NCI-H2171 treated with DMSO at 0.1 percent for 48 hours (cell line): ENCODE data around the gene WDR45B.
A peak's percentile ranks its signal among the peaks of the same experiment; 100 is the strongest.

Experiments
- DNase-seq: peaks from one replicate; lab custom pipeline; 2025; lab: John Stamatoyannopoulos, UW

Gene WDR45B

GRCh38 chr17:82677353-82677925, 29.2 kb upstream of the WDR45B start:
- no peak for DNase-seq

GRCh38 chr17:82675476-82676245, 27.4 kb upstream of the WDR45B start:
- DNase-seq: no peak

DNA sequence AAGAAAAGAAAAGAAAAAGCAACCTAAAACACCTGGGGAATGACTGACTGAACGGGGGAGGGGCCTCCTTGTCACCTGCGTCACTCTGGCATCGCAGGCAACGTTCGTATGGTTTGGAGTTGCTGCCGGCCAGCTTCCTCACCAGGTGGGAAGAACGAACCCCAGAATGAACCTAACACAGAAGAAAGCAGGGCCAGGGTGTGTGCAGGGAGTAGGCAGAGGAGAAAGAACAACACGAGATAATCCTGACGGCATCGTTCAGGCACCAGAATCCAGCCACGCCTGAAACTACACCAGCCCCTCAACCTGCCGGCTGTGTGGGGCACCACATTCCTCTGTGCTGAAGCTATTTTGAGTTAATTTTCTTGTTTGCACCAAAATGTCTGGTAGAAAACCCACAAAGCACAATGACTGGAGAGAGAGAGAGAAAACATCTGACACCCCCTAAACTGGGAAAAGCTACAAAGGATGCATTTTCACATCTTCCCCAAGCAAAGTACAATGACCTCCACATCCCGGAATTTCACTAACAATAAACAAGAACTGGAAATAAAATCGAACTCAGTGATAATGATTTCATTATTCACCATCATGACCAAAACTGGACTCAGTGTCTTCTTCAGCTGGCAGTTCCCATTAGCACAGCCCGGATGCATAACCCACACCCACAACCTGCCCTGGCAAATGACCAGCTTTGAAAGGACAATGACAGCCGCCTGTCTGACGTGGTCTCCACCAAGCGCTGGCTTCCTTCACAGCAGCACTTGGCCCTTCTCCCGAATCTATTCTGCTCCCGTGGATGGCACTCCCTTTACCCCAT, 26.6 kb upstream of the WDR45B start:
- no peak for DNase-seq

DNA sequence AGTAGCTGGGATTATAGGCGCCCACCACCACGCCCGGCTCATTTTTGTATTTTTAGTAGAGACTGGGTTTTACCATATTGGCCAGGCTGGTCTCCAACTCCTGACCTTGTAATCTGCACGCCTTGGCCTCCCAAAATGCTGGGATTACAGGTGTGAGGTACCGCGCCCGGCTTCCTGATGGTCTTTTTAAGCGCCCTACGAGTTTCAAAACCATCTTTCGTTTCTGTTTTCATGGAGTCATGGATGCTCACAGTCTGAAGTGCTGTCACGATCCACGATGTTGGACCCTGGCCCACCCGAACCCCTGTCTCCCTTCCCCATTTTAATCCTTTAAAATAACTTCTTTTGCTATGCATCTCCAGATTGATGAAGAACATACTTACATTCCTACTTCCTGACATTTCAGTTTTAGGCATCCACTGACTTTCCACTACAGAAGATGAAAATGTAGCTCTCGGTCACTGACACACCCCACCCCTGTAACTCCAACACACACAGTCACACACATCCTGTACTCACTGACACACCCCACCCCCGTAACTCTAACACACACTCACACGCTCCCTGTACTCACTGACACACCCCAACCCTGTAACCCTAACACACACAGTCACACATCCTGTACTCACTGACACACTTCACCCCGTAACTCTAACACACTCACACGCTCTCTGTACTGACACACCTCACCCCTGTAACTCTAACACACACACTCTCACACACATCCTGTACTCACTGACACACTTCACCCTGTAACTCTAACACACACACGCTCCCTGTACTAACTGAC, 22.6 kb upstream of the WDR45B start:
- no peak for DNase-seq

DNA sequence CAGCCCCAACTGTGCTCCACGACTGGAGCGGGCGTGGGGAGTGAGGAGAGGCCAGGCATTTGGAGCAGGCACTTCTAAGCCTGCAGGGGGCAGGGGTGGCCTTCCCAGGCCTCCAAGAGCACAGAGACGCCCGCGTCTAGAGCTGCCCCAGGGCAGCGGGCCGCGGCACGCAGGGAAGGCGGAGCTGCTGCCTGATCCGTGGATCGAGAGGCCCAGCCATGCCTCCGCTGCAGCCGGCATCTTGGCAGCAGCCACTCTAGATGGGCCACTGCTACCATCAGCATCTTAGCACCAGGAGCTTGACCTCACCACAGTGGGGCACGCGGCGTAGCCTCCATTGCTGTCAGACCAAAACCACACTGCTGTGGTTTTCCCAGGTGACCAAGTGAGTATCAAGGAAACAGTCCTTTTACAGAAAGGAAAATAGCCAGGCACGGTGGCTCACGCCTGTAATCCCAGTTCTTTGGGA, 20.4 kb upstream of the WDR45B start:
- DNase-seq: no peak

DNA sequence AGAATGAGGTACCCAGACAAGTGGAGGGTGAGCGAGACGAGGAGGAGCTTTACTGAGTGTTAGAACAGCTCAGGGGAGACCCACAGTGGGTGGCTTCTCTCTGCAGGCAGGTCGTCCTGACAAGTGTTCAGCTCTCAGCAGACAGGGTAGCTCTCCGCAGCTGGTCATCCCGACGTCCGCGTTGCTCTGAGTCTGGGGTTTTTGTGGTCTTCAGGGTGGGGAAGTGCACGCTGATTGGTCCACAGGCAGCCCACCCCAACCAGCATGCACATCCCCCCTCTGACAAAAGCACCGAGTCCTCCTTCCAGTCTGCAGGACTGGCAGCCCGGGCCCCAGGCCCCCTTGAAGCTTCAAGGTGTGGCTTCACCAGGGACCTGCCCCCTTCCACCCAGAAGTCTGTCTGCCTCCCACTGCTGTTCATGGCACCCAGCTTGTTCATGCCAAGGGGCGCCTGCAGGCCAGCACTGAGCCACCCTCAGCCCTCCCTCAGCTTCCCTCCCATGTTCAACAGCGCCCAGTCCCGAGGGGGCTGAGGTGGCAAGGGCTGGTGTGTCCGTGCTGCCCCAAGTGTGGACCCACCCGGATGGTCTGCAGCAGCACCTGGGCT, 19.9 kb upstream of the WDR45B start:
- no peak for DNase-seq

- no peak for DNase-seq
These were observed 19.4 kb upstream of the WDR45B start for GRCh38 chr17:82667668-82668000.

GRCh38 chr17:82666931-82667667, 18.9 kb upstream of the WDR45B start:
- no peak for DNase-seq

DNA sequence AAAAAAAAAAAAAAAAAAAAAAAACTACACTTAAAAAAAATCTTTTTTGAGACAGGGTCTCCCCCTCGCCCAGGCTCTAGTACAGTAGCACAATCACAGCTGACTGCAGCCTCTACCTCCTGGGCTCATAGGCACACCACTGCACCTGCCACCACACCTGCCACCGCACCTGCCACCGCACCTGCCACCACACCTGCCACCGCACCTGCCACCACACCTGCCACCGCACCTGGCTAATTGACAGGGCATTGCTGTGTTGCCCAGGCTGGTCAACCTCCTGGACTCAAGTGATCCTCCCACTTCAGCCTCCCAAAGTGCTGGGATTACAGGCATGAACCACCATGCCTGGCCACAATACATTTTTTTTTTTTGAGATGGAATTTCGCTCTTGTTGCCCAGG, 17.6 kb upstream of the WDR45B start:
- DNase-seq: peak; percentile 27

DNA sequence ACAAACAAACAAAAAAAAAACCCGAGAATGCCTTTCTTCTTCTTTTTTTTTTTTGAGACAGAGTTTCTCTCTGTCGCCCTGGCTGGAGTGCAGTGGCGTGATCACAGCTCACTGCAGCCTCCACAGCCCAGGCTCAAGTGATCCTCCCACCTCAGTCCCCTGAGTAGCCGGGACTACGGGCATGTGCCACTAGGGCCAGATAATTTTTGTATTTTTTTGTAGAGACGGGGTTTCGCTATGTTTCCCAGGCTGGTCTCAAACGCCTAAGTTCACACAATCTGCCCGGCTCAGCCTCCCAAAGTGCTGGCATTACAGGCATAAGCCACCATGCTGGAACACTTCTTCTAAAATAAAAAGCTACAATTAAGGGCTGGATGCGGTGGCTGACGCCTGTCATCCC, 17.0 kb upstream of the WDR45B start:
- no peak for DNase-seq

- DNase-seq: no peak
These were observed 16.5 kb upstream of the WDR45B start for GRCh38 chr17:82664701-82665182.

DNA sequence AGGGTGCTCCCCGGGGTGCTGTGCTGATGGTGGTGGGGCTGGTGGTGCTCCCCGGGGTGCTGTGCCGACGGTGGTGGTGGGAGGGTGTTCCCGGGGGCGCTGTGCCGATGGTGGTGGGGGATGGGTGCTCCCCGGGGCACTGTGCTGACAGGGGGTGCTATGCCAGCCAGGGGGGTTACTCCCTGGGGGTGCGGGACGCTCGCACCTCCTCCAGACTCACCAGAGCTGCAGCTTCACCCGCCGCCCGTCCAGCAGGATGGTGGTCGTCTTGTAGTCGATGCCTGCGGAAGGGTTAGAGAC, 16.0 kb upstream of the WDR45B start:
- DNase-seq: no peak

DNA sequence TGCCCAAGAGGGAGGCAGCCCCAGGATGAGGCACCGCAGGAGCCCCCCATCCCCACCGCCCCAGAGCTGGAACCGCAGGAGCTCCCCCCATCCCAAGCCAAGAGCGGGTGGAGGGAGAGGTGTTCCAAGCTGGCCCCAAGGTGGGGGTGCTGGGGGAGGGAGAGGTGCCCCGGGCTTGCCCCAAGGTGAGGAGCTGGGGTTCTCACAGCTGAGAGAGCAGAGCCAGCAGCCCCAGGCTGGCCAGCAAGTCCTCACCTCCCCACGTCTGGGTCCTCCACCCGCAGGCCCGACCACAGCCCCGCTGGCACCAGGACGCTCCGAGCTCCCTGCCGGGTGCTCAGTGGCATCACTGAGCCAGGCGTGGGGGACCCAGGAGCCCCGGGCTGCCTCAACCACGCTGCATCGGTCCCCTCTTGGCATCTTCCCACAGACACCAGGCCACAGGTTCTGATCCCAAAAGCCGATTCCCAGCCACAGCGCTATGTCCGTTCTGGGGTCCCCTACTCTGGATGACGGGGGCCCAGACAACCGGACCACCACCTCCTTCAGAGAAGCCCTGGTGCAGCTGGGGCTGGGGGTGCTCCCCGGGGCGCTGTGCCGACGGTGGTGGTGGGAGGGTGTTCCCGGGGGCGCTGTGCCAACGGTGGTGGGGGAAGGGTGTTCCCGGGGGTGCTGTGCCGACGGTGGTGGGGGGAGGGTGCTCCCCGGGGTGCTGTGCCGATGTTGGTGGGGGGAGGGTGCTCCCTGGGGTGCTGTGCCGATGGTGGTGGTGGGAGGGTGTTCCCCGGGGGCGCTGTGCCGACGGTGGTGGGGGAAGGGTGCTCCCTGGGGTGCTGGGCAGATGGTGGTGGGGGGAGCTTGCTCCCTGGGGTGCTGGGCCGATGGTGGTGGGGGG, 15.4 kb upstream of the WDR45B start:
- DNase-seq: no peak

- no peak for DNase-seq
These were observed 14.5 kb upstream of the WDR45B start for GRCh38 chr17:82662711-82663261.

GRCh38 chr17:82661717-82662683, 13.8 kb upstream of the WDR45B start:
- DNase-seq: no peak

- no peak for DNase-seq
These were observed 11.6 kb upstream of the WDR45B start for GRCh38 chr17:82659886-82660285.

DNA sequence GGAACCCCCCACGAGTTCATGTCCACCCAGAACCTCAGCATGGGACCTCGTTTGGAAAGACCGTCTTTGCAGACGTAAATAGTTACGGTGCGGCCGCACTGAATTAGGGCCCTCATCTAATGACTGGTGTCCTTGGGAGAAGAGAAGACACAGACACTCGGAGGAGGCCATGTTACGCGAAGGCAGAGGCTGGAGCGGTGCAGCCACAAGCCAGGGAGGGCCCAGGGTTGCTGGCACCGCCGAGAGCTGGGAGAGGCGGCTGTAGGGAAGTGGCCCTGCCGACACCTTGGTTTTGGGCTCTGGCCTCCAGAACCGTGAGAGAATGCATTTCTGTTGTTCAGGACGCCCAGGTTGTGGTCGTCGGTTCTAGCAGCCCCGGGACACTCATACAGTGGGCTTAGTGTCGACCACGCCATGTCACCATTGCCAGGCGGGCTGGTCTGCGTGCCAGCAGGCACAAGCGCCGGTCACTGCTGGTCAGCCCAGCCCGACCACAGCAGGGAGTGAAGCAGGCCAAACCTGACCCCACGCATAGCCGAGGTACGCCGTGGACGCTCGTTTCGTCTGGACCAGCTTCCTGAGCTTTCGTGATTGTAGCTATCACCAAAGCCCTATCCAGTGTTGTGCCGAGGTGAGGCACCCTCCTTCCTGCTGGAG, 10.7 kb upstream of the WDR45B start:
- no peak for DNase-seq

- DNase-seq: no peak
These were observed 10.1 kb upstream of the WDR45B start for GRCh38 chr17:82658331-82658730.
